ENCODE data around the gene WDR3.
"Not testable (repeated sequence)": the region's sequence is repeated elsewhere in the genome, so short reads cannot be mapped to it uniquely, and the experiment has no call there.

WDR3 gene

DNA sequence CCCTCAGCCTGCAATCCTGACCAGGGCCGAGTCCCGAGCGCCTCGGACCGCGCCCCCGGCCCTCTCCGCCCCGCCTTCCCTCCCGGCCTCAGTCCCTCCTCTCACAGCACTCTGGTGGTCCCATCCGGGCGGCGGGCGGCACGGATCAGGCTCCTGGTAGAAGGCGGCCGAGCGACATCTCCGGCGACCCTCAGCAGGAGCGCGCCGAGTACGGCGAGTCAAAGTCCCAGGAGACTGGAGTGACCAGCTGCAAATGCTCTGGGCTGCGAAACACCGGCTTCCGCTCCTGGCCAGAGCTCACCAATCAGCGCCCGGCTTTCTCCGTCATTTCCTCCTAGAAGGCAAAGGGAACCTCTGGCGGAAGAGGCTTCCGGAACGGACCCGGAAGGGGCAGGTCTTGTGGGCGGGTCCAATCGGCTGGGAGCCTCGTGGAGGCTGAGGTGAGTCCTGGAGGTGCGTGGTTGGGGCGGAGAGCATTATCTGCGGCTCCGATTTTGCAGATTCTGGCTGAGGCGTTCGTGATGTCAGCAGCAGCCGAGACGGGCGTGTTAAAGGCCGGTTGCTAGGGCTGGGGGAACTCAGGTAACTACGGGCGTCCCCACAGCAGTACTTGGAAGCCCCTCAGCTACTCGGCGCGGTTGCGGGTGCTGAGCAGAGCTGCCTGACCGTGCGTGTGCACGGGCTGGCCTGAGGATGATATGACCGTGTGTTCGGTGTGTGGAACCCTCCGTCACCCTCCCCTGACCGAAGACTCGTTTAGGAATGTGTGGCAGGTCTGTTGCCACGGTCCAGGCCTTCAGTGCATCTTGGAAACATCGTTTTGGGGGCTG lies at the start of gene WDR3, which contains the start of gene GDAP2:
Gene WDR3, plus strand, starts transcription at position 397 of the 830 bp plus-strand sequence. CDS start 3,581 bp downstream, outside the sequence.
Gene GDAP2, minus strand, starts transcription at position 279 of the 830 bp plus-strand sequence. CDS start 9,264 bp downstream, outside the sequence.
- DNase-seq (ENCODE audit: low read depth), result peak; percentile 94

- DNase-seq (ENCODE audit: low read depth), result no peak
These were observed 45.9 kb upstream of the WDR3 start for GRCh38 chr1:117883616-117884015.

GRCh38 chr1:117886101-117886795 lies 43.3 kb upstream of the WDR3 start:
- no peak for DNase-seq (ENCODE audit: low read depth)

- no peak for DNase-seq (ENCODE audit: low read depth)
These were observed 39.1 kb upstream of the WDR3 start for GRCh38 chr1:117890452-117890851.

DNA sequence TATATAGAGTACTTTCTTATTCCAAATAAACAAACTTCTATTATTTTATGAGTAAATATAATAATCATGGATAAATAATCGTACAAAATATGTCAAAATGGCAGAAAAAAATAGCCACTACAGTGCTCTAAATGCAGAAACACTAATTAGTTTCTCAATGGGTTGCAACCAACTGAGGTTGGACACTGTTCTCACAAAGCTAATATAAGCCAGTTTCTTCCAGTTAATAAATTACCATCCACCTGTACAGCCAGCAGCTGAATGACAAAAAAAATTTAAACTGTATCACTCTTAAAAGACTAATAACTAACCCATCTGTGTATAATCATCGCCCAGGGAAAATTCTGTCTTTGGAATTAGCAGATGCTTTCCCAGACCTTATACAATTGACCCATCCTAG lies 37.0 kb upstream of the WDR3 start:
- no peak for DNase-seq (ENCODE audit: low read depth)

DNA sequence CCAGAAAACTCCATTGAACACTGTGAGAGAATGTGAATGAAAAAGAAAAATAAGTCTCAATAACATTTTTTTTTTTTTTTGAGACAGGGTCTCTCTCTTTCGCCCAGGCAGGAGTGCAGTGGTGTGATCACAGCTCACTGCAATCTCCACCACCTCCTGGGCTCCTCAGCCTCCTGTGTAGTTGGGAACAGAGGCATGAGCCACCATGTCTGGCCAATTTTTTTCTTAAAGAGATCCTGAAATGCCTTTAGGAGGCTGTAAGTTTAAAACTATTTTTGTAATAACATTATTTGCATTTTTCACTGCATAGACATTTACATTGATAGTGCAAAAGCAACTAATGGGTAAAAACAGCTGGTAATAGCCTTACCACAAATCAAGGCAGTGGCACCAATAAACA lies 35.5 kb upstream of the WDR3 start:
- DNase-seq (ENCODE audit: low read depth), result no peak

DNA sequence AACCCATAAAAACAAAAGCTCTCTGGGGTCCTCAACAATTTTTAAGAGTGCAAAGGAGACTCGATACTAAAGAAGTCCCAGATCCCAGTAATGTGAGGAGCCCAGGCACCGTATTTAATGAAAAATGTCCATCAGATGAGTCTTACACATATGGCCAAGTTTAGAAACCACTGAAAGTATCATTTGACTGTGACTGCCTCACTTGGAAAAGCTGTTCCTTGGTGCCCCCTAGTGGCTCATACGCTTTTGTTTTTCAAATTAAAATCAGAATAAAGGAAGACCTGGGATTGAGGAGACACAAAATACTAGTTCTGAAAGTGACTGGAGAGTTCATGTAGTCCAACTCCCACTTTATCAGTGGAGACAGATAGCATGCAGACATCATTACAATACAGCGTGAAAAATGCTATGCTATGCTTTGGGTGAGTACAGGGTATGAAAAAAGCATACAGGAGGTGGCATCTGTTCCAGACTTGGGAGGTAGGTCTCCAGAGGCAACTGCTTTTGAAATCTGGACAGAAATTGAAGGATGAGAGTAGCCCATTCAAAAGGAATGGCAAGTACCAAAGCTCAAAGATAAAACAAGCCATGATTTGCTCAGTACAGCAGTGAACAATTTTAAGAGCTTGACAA lies 33.9 kb upstream of the WDR3 start:
- DNase-seq (ENCODE audit: low read depth), result peak; percentile 39

GRCh38 chr1:117897551-117897950 lies 32.0 kb upstream of the WDR3 start:
- DNase-seq (ENCODE audit: low read depth), result no peak

- no peak for DNase-seq (ENCODE audit: low read depth)
These were observed 29.7 kb upstream of the WDR3 start for GRCh38 chr1:117899801-117900200.

DNA sequence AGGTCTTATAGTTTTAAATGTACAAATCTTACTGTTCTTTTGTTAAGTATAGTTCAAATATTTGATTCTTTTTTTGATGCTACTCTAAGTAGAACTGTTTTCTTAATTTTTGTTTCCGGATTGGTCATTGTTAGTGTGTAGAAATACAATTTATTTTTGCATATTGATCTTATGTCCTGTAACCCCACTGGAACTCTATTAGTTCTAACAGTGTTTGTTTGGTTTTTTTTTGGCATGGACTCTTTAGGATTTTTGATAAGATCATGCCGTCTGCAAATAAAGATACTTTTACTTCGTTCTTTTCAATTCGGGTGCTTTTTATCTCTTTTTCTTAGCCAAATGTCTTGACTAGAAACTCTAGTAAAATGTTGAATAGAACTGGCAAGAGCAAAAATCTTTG lies 26.6 kb upstream of the WDR3 start:
- no peak for DNase-seq (ENCODE audit: low read depth)

- no peak for DNase-seq (ENCODE audit: low read depth)
These were observed 25.1 kb upstream of the WDR3 start for GRCh38 chr1:117904485-117904884.

DNA sequence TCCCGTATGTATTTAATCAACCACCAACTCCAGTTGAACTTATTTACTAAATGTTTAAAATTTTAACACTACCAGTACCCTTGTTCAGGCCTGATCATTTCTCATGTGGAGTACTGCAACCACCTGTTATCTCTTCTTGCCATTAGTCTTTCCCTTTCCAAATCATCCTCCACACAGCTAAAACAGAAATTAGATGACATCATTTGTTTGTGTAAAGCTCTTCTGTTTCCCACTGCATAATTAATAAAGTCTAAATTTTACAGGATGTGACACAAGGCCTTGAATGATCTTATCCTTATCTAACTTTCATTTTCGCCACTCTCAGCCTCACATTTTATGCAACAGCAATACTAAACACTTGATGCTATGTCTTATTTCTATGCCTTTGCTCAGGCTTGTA lies 24.5 kb upstream of the WDR3 start:
- no peak for DNase-seq (ENCODE audit: low read depth)

- DNase-seq (ENCODE audit: low read depth), result no peak
These were observed 18.5 kb upstream of the WDR3 start for GRCh38 chr1:117911051-117911450.

DNA sequence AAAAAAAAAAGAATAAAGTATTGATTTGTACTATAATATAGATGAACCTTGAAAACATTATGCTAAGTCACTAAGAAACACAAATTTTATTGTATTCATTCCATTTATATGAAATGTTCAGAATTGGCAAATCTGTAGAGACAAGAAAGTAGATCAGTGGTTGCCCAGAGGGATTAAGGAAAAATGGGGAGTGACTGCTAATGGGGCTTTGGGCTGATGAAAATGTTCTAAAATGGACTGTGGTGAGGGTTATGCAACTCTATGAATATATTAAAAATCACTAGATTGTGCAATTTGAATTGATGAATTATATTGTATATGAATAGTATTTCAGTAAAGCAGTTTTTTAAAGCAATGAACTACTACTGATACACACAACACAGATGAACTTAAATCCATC lies 10.2 kb upstream of the WDR3 start:
- DNase-seq (ENCODE audit: low read depth), result no peak

GRCh38 chr1:117921991-117922390 lies 7.5 kb upstream of the WDR3 start:
- DNase-seq (ENCODE audit: low read depth), result no peak

GRCh38 chr1:117922717-117923116 lies 6.8 kb upstream of the WDR3 start:
- not testable (repeated sequence) for DNase-seq (ENCODE audit: low read depth)

DNA sequence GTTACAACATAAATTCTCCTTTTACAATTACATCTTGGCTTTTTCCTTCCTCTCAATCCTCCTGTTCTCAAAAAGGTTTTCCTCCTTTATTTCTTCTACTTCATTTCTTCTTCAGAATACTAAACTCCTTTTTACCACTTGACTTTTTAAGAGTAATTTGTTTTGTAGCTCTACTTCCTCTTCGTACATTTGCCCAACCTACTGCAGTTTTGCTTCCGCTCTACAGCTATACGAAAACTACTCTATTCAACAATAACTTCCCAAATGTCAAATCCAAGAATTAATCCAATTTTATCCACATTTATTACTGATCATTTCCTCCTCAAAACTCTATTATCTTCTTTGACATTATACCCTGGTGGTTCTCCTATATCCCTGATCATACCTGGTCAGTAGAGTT lies 3.6 kb upstream of the WDR3 start:
- DNase-seq (ENCODE audit: low read depth), result no peak

DNA sequence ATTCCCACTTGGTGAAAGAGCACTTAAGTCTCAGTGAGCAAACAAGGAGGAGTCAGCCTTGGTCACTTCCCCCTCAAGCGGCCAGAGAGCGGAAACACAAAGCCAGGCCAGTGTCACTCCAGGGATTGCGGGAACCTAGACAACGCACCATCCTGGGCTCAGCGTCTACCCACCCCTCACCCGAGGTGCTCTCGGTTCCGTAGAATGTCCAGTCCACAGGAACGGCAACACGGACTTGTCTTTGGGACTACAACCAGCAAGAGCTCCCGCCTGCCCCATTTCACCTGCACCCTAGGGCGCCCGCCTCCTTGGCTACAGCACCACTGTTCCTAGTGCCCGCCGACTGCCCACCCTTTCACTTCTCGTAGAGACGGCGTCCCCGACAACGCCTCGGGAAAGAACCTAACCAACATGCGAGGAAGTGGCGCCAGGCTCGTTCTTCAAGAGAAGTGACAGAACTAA lies 627 bp upstream of the WDR3 start:
- DNase-seq (ENCODE audit: low read depth), result peak; percentile 1

DNA sequence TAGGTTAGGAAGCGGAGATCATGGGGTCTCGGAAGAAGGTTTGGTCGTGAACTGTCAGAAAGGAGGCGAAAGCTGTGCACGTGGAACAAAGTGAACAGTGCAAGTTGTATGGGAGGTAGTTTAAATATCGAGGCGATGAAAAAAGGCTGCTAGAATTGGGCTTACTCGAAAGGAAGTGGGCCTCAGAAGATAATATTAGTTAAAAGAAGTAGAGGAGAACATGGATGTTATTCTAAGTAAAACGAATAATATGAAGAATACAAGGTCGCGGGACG lies 571 bp downstream of the WDR3 start:
- DNase-seq (ENCODE audit: low read depth), result no peak

- DNase-seq (ENCODE audit: low read depth), result no peak
These were observed 945 bp downstream of the WDR3 start for GRCh38 chr1:117930484-117930883.

- DNase-seq (ENCODE audit: low read depth), result no peak
These were observed 3.0 kb downstream of the WDR3 start for GRCh38 chr1:117932576-117932975.

GRCh38 chr1:117933769-117934168 lies 4.2 kb downstream of the WDR3 start:
- DNase-seq (ENCODE audit: low read depth), result no peak

GRCh38 chr1:117942293-117942692 lies 12.8 kb downstream of the WDR3 start:
- no peak for DNase-seq (ENCODE audit: low read depth)
